Muscle layer of colon (tissue), 2 donors: ENCODE results near the gene DTD1.

Experiments used
- H3K27ac ChIP-seq: one replicate; pipeline ENCODE4 v1.7.0; 2013; ENCODE audit warnings: low read depth, mild to moderate bottlenecking, low read length, moderate library complexity
- H3K27me3 ChIP-seq, 2 donors: one replicate each; pipeline ENCODE4 v1.7.0; 2013; ENCODE audit warnings: low read length in 2 of 2, mild to moderate bottlenecking in 2 of 2; ENCODE audit not compliant: insufficient read depth in 2 of 2, control insufficient read depth in 1 of 2
- H3K36me3 ChIP-seq: one replicate; pipeline ENCODE4 v1.7.0; 2013; ENCODE audit warnings: mild to moderate bottlenecking, low read length; ENCODE audit not compliant: insufficient read depth
- H3K4me1 ChIP-seq: one replicate; pipeline ENCODE4 v1.7.0; 2013; ENCODE audit warnings: mild to moderate bottlenecking, low read length; ENCODE audit not compliant: insufficient read depth
- H3K4me3 ChIP-seq, 2 donors: one replicate each; pipeline ENCODE4 v1.7.0; 2013; ENCODE audit warnings: low read length in 2 of 2, low read depth in 1 of 2, mild to moderate bottlenecking in 1 of 2, moderate library complexity in 1 of 2
- H3K9ac ChIP-seq: one replicate; pipeline ENCODE4 v1.7.0; 2013; ENCODE audit warnings: low read length
- H3K9me3 ChIP-seq: one replicate; pipeline ENCODE4 v1.7.0; 2013; ENCODE audit warnings: mild to moderate bottlenecking, low read length
- donor health status: abdominal sarcoma.
- donor health status: Adenocarcinoma of cecum.

Gene DTD1

DNA sequence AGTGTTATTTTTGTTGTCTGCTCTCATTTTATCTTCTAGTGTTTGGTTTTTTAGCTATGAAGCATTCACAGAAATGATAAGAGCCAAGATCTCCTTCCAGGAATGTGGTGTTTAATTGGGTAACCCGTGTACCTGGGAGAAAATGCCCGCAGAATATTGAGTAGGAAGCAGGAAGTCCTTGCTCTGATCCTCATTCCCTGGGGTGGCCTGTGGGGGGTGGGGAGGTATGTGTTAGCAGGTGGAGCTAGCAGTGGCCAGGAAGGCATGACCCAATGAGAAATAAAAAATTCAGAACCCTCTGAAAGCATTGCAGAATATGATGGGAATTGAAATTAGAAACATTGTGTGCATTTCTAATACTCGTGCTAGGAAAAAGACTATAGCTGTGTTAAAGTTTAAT is 100.8 kb downstream of the DTD1 start:
- H3K9me3 ChIP-seq = no peaks in the 10 kb centered on the region
- H3K27ac ChIP-seq = no peak overlapping the region
- H3K9ac ChIP-seq = no peak overlapping the region
- H3K4me1 ChIP-seq = peaks cover 8% of the 10 kb centered on the region
- no peaks in the 10 kb centered on the region for H3K27me3 ChIP-seq
- H3K36me3 ChIP-seq = no peaks in the 10 kb centered on the region
- H3K4me3 ChIP-seq = no peak overlapping the region

DNA sequence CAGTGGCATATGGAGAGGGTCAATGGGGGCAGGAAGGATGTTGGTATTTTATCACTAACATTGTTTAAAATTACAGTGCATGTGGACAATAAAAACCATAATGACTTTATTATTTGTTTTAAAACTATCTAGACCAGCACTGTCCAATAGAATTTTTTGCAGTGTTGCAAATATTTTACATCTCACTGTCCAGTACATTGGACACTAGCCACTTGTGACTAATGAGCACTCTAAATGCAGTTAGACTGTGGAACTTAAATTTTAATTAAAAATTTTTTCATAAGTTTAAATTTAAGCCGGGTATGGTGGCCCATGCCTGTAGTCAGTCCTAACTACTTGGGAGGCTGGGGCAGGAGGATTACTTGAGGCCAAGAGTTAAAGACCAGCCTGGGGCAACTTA is 101.7 kb downstream of the DTD1 start:
- Histone ChIP-seq H3K27ac (no peak overlapping the region), H3K36me3 (no peaks in the 10 kb centered on the region), H3K27me3 (no peaks in the 10 kb centered on the region), H3K4me3 (no peak overlapping the region), H3K9me3 (no peaks in the 10 kb centered on the region), H3K4me1 (peaks cover 8% of the 10 kb centered on the region), H3K9ac (no peak overlapping the region)

- Histone ChIP-seq H3K36me3 (no peaks in the 10 kb centered on the region), H3K4me3 (no peak overlapping the region), H3K27me3 (no peaks in the 10 kb centered on the region), H3K4me1 (peaks cover 8% of the 10 kb centered on the region), H3K9me3 (no peaks in the 10 kb centered on the region), H3K27ac (no peak overlapping the region), H3K9ac (no peak overlapping the region)
These were observed 104.6 kb downstream of the DTD1 start for GRCh38 chr20:18692447-18692846.

- Histone ChIP-seq H3K27ac (no peak overlapping the region), H3K9me3 (no peaks in the 10 kb centered on the region), H3K4me1 (peaks cover 8% of the 10 kb centered on the region), H3K4me3 (no peak overlapping the region), H3K36me3 (no peaks in the 10 kb centered on the region), H3K27me3 (no peaks in the 10 kb centered on the region), H3K9ac (no peak overlapping the region)
These were observed 106.2 kb downstream of the DTD1 start for GRCh38 chr20:18694071-18694470.

DNA sequence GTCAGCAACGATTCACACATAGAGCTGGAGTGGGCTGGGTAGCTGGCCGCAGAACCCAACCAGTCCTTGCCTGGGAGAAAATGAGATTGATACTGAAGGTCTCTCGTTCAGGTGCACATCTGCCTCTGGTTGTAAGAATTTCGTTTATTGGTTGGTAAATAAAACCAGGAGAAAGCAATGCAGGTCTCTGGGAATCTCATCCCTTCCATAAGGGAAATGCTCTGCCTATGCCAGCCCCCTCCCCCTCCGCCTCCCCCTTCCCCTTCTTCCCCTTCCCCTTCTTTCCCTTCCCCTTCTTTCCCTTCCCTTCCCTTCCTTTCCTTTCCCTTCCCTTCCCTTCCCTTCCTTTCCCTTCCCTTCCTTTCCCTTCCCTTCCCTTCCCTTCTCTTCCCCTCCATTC is 107.3 kb downstream of the DTD1 start:
- Histone ChIP-seq H3K27ac (no peak overlapping the region), H3K4me3 (no peak overlapping the region), H3K27me3 (no peaks in the 10 kb centered on the region), H3K9ac (no peak overlapping the region), H3K4me1 (peaks cover 8% of the 10 kb centered on the region), H3K36me3 (no peaks in the 10 kb centered on the region), H3K9me3 (no peaks in the 10 kb centered on the region)

- no peak overlapping the region for H3K9ac ChIP-seq
- no peaks in the 10 kb centered on the region for H3K9me3 ChIP-seq
- H3K4me3 ChIP-seq = no peak overlapping the region
- H3K27me3 ChIP-seq = no peaks in the 10 kb centered on the region
- no peak overlapping the region for H3K27ac ChIP-seq
- H3K4me1 ChIP-seq = peaks cover 4% of the 10 kb centered on the region
- H3K36me3 ChIP-seq = no peaks in the 10 kb centered on the region
These were observed 111.0 kb downstream of the DTD1 start for GRCh38 chr20:18698735-18699380.

DNA sequence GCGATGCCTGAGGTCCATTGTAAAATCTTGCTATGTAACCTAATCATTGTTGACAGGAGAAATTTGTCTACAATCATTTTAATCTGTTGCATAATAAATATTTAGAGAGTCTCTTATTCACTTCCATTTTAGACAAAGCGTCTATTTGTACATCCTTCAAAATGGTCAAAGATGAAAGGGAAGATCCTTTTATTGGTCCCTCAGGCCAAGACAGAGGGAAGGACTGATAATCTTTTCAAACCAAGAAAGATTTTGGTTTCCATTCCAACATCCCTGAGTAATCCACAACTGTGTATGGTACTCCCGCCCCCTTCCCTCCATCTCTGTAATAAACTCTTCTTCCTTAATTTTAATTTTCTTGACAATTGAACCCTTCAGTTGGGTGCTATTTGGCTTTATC is 114.1 kb downstream of the DTD1 start:
- Histone ChIP-seq H3K4me3 (no peak overlapping the region), H3K27me3 (no peaks in the 10 kb centered on the region), H3K4me1 (peaks cover 20% of the 10 kb centered on the region), H3K27ac (no peak overlapping the region), H3K36me3 (no peaks in the 10 kb centered on the region), H3K9ac (no peak overlapping the region), H3K9me3 (no peaks in the 10 kb centered on the region)

DNA sequence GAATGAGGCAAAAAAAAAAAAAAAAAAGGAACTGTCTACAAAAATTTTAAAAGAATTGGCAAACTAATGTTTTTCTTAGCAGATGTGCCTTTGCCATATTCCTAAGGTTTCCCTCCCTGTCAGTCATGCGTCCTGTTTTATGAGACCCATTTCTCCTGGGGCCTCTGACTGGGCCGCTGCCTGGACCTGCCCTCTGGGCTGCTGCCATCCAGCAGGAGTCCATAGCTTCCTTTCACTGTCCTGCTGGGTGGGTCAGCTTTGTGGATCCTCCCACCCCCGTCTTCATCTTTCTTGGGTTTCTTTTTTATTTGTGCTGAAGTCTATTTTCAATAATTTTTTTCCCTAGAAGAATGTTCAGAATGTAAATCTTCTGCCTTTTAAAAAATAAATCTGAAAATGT is 114.9 kb downstream of the DTD1 start:
- Histone ChIP-seq H3K9me3 (no peaks in the 10 kb centered on the region), H3K27ac (no peak overlapping the region), H3K4me1 (peaks cover 20% of the 10 kb centered on the region), H3K27me3 (no peaks in the 10 kb centered on the region), H3K36me3 (no peaks in the 10 kb centered on the region), H3K9ac (no peak overlapping the region), H3K4me3 (no peak overlapping the region)

DNA sequence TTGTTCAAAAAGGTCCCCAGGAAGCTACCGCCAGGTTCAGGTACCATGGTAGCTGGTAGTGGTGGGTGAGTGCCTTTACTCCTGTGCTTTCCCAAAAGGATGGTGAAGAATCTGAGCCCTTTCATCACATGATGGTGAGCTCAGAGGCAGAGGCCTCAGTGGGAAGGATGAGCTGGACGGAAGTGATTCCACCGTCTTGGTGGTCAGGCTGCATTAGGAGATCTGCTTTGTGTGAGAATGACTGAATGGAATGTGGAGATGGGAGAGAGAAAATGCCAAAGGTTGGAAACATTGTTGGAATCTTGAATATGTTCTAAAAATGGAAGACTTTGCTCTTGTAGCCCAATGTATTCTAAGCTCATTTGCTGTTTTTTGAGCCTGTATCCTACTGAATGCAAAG is 117.6 kb downstream of the DTD1 start:
- Histone ChIP-seq H3K9me3 (no peaks in the 10 kb centered on the region), H3K9ac (no peak overlapping the region), H3K27ac (no peak overlapping the region), H3K4me1 (peaks cover 20% of the 10 kb centered on the region), H3K4me3 (no peak overlapping the region), H3K27me3 (no peaks in the 10 kb centered on the region), H3K36me3 (no peaks in the 10 kb centered on the region)

DNA sequence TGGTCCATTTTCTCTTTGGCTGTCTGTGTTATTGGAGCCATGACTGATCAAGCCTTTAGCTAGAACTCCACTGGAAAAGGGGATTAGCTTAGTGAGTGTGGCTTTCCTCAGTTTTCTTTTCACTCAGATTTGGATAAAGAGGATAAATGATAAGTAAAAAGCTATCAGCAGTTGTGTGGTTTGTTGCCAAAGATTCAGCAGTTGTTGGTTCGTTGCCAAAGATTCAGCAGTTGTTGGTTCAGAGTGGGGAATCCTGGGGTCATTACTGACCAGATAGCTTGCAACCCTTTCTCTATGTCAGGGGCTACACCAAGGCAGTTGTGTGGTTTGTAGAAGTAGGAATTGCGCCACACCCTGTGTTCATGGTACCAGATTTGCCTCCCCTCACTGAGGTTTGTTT is 118.1 kb downstream of the DTD1 start:
- H3K4me3 ChIP-seq = no peak overlapping the region
- H3K9me3 ChIP-seq = no peaks in the 10 kb centered on the region
- H3K4me1 ChIP-seq = peaks cover 20% of the 10 kb centered on the region
- no peaks in the 10 kb centered on the region for H3K27me3 ChIP-seq
- H3K27ac ChIP-seq = no peak overlapping the region
- no peaks in the 10 kb centered on the region for H3K36me3 ChIP-seq
- H3K9ac ChIP-seq = no peak overlapping the region

GRCh38 chr20:18712131-18712530 is 124.3 kb downstream of the DTD1 start:
- no peak overlapping the region for H3K4me3 ChIP-seq
- no peaks in the 10 kb centered on the region for H3K27me3 ChIP-seq
- H3K9ac ChIP-seq = no peak overlapping the region
- no peaks in the 10 kb centered on the region for H3K9me3 ChIP-seq
- no peaks in the 10 kb centered on the region for H3K4me1 ChIP-seq
- H3K27ac ChIP-seq = no peak overlapping the region
- no peaks in the 10 kb centered on the region for H3K36me3 ChIP-seq

- Histone ChIP-seq H3K9ac (no peak overlapping the region), H3K36me3 (no peaks in the 10 kb centered on the region), H3K27me3 (no peaks in the 10 kb centered on the region), H3K9me3 (no peaks in the 10 kb centered on the region), H3K27ac (no peak overlapping the region), H3K4me1 (no peaks in the 10 kb centered on the region), H3K4me3 (no peak overlapping the region)
These were observed 125.0 kb downstream of the DTD1 start for GRCh38 chr20:18712882-18713281.
